Neural cell (in vitro differentiated cells): ENCODE measurements around the gene C19orf53. TPM values are rescaled to one million over a fixed set of nuclear protein-coding genes. Genes with fewer than 3 reads are reported as not detected.

Experiments
- H2AFZ ChIP-seq: fragments of 200-600, 300-800 bp; sonication (generic), shearing (Covaris generic); 2 replicates; pipeline ENCODE4 v1.6.0; 2014; ENCODE audit warnings: low read depth, mild to moderate bottlenecking, antibody characterized with exemption, low read length, moderate library complexity
- H3F3A ChIP-seq: fragments of 200-600 bp; shearing (Covaris generic); 2 replicates; pipeline ENCODE4 v1.6.1; 2016; ENCODE audit warnings: mild to moderate bottlenecking, moderate library complexity, mixed read lengths, antibody characterized with exemption, low read length; ENCODE audit not compliant: insufficient read depth, poor library complexity, severe bottlenecking
- H3K27ac ChIP-seq: fragments of 200-600, 300-800 bp; sonication (generic), shearing (Covaris generic); 2 replicates; pipeline ENCODE4 v1.5.1; 2014; ENCODE audit warnings: mild to moderate bottlenecking, low read length, moderate library complexity
- H3K27me3 ChIP-seq: fragments of 300-800, 200-600 bp; sonication (generic), shearing (Covaris generic); 2 replicates; pipeline ENCODE4 v1.6.0; 2014; ENCODE audit warnings: mild to moderate bottlenecking, low read depth, low read length, moderate library complexity; ENCODE audit not compliant: insufficient read depth
- H3K36me3 ChIP-seq: fragments of 300-800, 200-600 bp; sonication (generic), shearing (Covaris generic); 2 replicates; pipeline ENCODE4 v1.5.1; 2014; ENCODE audit warnings: mild to moderate bottlenecking, antibody characterized with exemption, low read length, moderate library complexity; ENCODE audit not compliant: insufficient read depth
- H3K4me2 ChIP-seq: fragments of 300-800, 200-600 bp; sonication (generic), shearing (Covaris generic); 2 replicates; pipeline ENCODE4 v1.6.0; 2014; ENCODE audit warnings: mild to moderate bottlenecking, low read length
- H3K4me3 ChIP-seq: fragments of 300-800, 200-600 bp; sonication (generic), shearing (Covaris generic); 2 replicates; pipeline ENCODE4 v1.5.1; 2014; ENCODE audit warnings: mild to moderate bottlenecking, low read length, moderate library complexity
- H3K79me2 ChIP-seq: fragments of 200-600 bp; shearing (Covaris generic); replicated peaks from 2 replicates; pipeline ENCODE4 v1.6.0; 2014; ENCODE audit warnings: mild to moderate bottlenecking, low read length, moderate library complexity; ENCODE audit not compliant: insufficient read depth
- H3K9ac ChIP-seq: fragments of 300-800, 200-600 bp; sonication (generic), shearing (Covaris generic); 2 replicates; pipeline ENCODE4 v1.6.1; 2016; ENCODE audit warnings: mild to moderate bottlenecking, low read length, mixed read lengths
- H3K9me2 ChIP-seq: fragments of 200-600 bp; shearing (Covaris generic); 2 replicates; pipeline ENCODE4 v1.6.1; 2016; ENCODE audit warnings: mild to moderate bottlenecking, low read length, mixed read lengths; ENCODE audit not compliant: insufficient read depth
- H3K9me3 ChIP-seq: fragments of 200-600, 300-800 bp; sonication (generic), shearing (Covaris generic); 2 replicates; pipeline ENCODE4 v1.6.1; 2016; ENCODE audit warnings: mild to moderate bottlenecking, mixed run types, low read length, moderate library complexity, mixed read lengths
- H4K20me1 ChIP-seq: fragments of 200-600 bp; shearing (Covaris generic); 2 replicates; pipeline ENCODE4 v1.6.1; 2016; ENCODE audit warnings: mild to moderate bottlenecking, mixed run types; ENCODE audit not compliant: insufficient read depth
- EP300 ChIP-seq: fragments of 450-650 bp; conservative IDR thresholded peaks from 2 replicates; pipeline ENCODE4 v1.6.1; 2014; ENCODE audit warnings: antibody characterized with exemption, mild to moderate bottlenecking, moderate library complexity; ENCODE audit not compliant: poor library complexity, severe bottlenecking
- EZH2 ChIP-seq: fragments of 200-600, 300-800 bp; shearing (Covaris generic), sonication (generic); IDR thresholded peaks from 2 replicates; pipeline ENCODE4 v1.6.1; 2014; ENCODE audit warnings: antibody characterized with exemption, low read length, borderline replicate concordance, mild to moderate bottlenecking; ENCODE audit not compliant: insufficient read depth, poor library complexity, severe bottlenecking
- MXI1 ChIP-seq: fragments of 450-650 bp; conservative IDR thresholded peaks from 2 replicates; pipeline ENCODE4 v1.6.1; 2014; ENCODE audit warnings: antibody characterized with exemption, mild to moderate bottlenecking; ENCODE audit not compliant: poor library complexity, severe bottlenecking
- POLR2AphosphoS5 ChIP-seq: IDR thresholded peaks from 2 replicates; pipeline ENCODE4 v1.6.1; 2012
- RAD21 ChIP-seq: fragments of 450-650 bp; conservative IDR thresholded peaks from 2 replicates; pipeline ENCODE4 v1.6.1; 2014; ENCODE audit warnings: antibody characterized with exemption, mild to moderate bottlenecking, moderate library complexity
- SMC3 ChIP-seq: fragments of 450-650 bp; conservative IDR thresholded peaks from 2 replicates; pipeline ENCODE4 v1.6.1; 2014; ENCODE audit warnings: antibody characterized with exemption, mild to moderate bottlenecking, moderate library complexity; ENCODE audit not compliant: poor library complexity
- TAF1 ChIP-seq: IDR thresholded peaks from 2 replicates; pipeline ENCODE4 v1.6.1; 2012; ENCODE audit warnings: low read depth
- polyA plus RNA-seq: library from polyadenylated mRNA; depleted of rRNA; stranded (reverse); fragments of >200 nt; gene quantifications from 2 replicates; pipeline ENCODE4 v1.2.3, GENCODE V29; 2014
- TF ChIP-seq, protein P1 (sequence below): fragments of 450-650 bp; IDR thresholded peaks from 2 replicates; pipeline ENCODE4 v1.5.1; 2014; ENCODE audit warnings: antibody characterized with exemption, mild to moderate bottlenecking, moderate library complexity; ENCODE audit not compliant: poor library complexity, severe bottlenecking
- TF ChIP-seq, protein P2 (sequence below): IDR thresholded peaks from 2 replicates; pipeline ENCODE4 v1.6.1; 2012; ENCODE audit warnings: borderline replicate concordance

C19orf53 gene
- polyA plus RNA-seq, 1 donor from 2014 or later = 104 TPM

DNA sequence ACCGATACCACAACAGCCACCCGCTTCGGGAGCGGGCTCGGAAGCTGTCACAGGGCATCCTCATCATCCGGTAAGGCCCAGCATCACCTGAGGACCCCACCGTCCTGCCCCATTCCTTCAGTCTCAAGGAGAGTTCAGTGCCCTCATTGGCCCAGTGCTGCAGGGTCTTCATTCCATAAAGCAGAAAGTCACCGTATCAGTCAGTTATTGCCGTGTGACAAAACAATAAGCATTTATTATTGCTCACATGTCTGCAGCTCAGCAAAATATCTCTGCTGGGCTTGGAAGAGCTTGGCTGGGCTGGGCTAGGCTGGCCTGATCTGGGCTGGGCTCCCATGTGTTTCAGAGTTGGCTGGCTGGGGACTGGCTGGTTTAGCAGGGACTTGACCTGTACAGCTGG is 18.0 kb upstream of the C19orf53 start:
- H3K36me3 ChIP-seq = no peaks in the 10 kb centered on the region
- no peaks in the 10 kb centered on the region for H3K27me3 ChIP-seq
- no peak overlapping the region for H3K9ac ChIP-seq
- no peak overlapping the region for H3K27ac ChIP-seq
- H2AFZ ChIP-seq = no peak overlapping the region
- no peaks in the 10 kb centered on the region for H3K9me2 ChIP-seq
- no peak overlapping the region for H3K4me3 ChIP-seq
- H4K20me1 ChIP-seq = no peaks in the 10 kb centered on the region
- H3F3A ChIP-seq = no peaks in the 10 kb centered on the region
- H3K79me2 ChIP-seq = no peaks in the 10 kb centered on the region
- no peak for TF ChIP-seq SMC3
- TF ChIP-seq POLR2AphosphoS5 = no peak
- TF ChIP-seq, protein P1, sequence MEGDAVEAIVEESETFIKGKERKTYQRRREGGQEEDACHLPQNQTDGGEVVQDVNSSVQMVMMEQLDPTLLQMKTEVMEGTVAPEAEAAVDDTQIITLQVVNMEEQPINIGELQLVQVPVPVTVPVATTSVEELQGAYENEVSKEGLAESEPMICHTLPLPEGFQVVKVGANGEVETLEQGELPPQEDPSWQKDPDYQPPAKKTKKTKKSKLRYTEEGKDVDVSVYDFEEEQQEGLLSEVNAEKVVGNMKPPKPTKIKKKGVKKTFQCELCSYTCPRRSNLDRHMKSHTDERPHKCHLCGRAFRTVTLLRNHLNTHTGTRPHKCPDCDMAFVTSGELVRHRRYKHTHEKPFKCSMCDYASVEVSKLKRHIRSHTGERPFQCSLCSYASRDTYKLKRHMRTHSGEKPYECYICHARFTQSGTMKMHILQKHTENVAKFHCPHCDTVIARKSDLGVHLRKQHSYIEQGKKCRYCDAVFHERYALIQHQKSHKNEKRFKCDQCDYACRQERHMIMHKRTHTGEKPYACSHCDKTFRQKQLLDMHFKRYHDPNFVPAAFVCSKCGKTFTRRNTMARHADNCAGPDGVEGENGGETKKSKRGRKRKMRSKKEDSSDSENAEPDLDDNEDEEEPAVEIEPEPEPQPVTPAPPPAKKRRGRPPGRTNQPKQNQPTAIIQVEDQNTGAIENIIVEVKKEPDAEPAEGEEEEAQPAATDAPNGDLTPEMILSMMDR = no peak
- H3K9me3 ChIP-seq = no peaks in the 10 kb centered on the region
- H3K4me2 ChIP-seq = no peak overlapping the region

DNA sequence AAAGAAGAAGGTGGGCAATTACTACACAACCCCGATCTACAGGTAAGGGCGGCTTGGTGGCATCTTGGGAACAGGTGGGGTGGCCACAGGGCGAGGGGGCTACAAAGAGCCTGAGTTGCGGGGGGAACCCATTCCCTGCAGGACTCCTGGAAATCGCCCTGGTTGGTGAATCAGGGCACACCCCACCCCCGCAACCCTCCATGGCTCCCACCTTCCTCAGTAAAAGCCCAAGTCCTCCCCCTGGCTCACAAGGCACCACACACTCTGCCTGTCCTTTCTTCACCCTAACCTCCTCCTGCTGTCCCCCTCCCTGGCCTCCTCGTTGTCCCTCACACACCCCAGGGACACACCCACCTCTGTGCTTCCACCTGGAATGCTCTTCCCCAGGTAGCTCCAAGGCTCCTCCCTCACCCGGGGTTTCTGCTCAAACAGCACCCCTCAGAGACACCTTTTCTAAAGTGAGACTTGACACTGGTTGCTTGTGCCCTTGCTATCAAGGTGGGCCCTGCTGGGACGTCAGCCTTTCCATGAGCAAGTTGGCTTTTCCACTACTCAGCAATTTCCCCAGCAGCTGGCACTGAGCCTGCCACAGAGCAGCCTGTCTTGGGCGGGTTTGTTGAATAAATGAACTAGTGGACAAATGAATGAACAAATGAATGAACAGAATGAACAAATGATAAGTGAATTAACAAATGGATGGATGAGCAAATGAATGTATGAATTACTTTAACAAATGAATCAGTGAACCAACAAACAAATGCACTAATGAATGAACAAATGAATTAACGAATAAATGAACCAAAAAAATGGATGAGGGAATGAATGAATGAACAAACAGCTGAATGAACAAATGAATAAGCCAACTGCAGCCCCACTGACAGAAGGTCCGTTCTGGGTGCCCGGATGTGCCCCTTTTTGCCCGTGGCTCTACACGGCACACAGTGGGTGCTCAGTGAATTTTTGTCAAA is 16.2 kb upstream of the C19orf53 start:
- H3K9me2 ChIP-seq = no peaks in the 10 kb centered on the region
- H3K79me2 ChIP-seq = no peaks in the 10 kb centered on the region
- H3K9me3 ChIP-seq = no peaks in the 10 kb centered on the region
- H3K36me3 ChIP-seq = no peaks in the 10 kb centered on the region
- H3F3A ChIP-seq = no peaks in the 10 kb centered on the region
- no peak for TF ChIP-seq SMC3
- TF ChIP-seq EP300 = no peak
- no peaks in the 10 kb centered on the region for H4K20me1 ChIP-seq
- no peak overlapping the region for H3K27ac ChIP-seq
- H3K4me3 ChIP-seq = no peak overlapping the region
- H3K4me2 ChIP-seq = no peak overlapping the region
- no peaks in the 10 kb centered on the region for H3K27me3 ChIP-seq
- H3K9ac ChIP-seq = no peak overlapping the region
- H2AFZ ChIP-seq = no peak overlapping the region

DNA sequence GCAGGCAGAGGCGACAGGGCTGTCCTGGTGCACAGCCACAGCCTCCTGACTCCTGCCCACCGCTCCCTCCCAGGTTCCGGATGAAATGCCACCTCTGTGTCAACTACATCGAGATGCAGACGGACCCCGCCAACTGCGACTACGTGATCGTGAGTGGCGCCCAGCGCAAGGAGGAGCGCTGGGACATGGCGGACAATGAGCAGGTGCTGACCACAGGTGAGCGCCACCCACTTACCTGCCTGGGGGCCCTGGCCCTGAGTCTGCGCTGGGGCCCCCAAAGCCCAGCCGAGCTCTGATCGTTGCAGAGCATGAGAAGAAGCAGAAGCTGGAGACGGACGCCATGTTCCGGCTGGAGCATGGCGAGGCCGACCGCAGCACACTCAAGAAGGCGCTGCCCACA is 15.5 kb upstream of the C19orf53 start:
- H2AFZ ChIP-seq = no peak overlapping the region
- H3K27ac ChIP-seq = no peak overlapping the region
- no peaks in the 10 kb centered on the region for H3K27me3 ChIP-seq
- no peak overlapping the region for H3K4me2 ChIP-seq
- H4K20me1 ChIP-seq = no peaks in the 10 kb centered on the region
- H3K9me2 ChIP-seq = no peaks in the 10 kb centered on the region
- H3K79me2 ChIP-seq = no peaks in the 10 kb centered on the region
- no peaks in the 10 kb centered on the region for H3K36me3 ChIP-seq
- H3F3A ChIP-seq = peaks cover under 1% of the 10 kb centered on the region
- H3K9ac ChIP-seq = no peak overlapping the region
- no peak for TF ChIP-seq RAD21
- TF ChIP-seq, protein P2, sequence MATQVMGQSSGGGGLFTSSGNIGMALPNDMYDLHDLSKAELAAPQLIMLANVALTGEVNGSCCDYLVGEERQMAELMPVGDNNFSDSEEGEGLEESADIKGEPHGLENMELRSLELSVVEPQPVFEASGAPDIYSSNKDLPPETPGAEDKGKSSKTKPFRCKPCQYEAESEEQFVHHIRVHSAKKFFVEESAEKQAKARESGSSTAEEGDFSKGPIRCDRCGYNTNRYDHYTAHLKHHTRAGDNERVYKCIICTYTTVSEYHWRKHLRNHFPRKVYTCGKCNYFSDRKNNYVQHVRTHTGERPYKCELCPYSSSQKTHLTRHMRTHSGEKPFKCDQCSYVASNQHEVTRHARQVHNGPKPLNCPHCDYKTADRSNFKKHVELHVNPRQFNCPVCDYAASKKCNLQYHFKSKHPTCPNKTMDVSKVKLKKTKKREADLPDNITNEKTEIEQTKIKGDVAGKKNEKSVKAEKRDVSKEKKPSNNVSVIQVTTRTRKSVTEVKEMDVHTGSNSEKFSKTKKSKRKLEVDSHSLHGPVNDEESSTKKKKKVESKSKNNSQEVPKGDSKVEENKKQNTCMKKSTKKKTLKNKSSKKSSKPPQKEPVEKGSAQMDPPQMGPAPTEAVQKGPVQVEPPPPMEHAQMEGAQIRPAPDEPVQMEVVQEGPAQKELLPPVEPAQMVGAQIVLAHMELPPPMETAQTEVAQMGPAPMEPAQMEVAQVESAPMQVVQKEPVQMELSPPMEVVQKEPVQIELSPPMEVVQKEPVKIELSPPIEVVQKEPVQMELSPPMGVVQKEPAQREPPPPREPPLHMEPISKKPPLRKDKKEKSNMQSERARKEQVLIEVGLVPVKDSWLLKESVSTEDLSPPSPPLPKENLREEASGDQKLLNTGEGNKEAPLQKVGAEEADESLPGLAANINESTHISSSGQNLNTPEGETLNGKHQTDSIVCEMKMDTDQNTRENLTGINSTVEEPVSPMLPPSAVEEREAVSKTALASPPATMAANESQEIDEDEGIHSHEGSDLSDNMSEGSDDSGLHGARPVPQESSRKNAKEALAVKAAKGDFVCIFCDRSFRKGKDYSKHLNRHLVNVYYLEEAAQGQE = no peak
- TF ChIP-seq EZH2 = no peak
- TF ChIP-seq, protein P1 = no peak
- no peak for TF ChIP-seq SMC3
- no peak for TF ChIP-seq EP300
- no peak for TF ChIP-seq TAF1
- no peak for TF ChIP-seq MXI1
- TF ChIP-seq POLR2AphosphoS5 = no peak
- no peak overlapping the region for H3K4me3 ChIP-seq
- H3K9me3 ChIP-seq = no peaks in the 10 kb centered on the region
